HL-60/S4 (cell line): ENCODE data around the gene PSMB5.

Experiments used
- in situ Hi-C: fragments of 300-500 bp; cut with MboI; formaldehyde crosslinking; loops from 2 replicates; pipeline ENCODE4 v1.14.3; 2022; ENCODE audit warnings: low sequenced_read_pairs

Gene PSMB5

GRCh38 chr14:23034498-23035302 is at the start of gene PSMB5:
TSS of gene PSMB5 (minus strand) at chr14:23034900. CDS start at chr14:23034881, 19 bp downstream.
- in situ Hi-C loops, result no loop called here

GRCh38 chr14:23080474-23080873 is 45.8 kb upstream of the PSMB5 start:
- in situ Hi-C loops, result no loop called here

GRCh38 chr14:23079716-23080115 is 45.0 kb upstream of the PSMB5 start:
- in situ Hi-C loops, result no loop called here

GRCh38 chr14:23078692-23079116 is 44.0 kb upstream of the PSMB5 start:
- in situ Hi-C loops, result no loop called here

- in situ Hi-C loops, result no loop called here
These were observed 43.3 kb upstream of the PSMB5 start for GRCh38 chr14:23077962-23078361.

- in situ Hi-C loops, result no loop called here
These were observed 42.2 kb upstream of the PSMB5 start for GRCh38 chr14:23076785-23077408.

- in situ Hi-C loops, result no loop called here
These were observed 40.2 kb upstream of the PSMB5 start for GRCh38 chr14:23074906-23075305.

- in situ Hi-C loops, result no loop called here
These were observed 37.3 kb upstream of the PSMB5 start for GRCh38 chr14:23071921-23072539.

GRCh38 chr14:23071244-23071920 is 36.7 kb upstream of the PSMB5 start:
- in situ Hi-C loops, result no loop called here

GRCh38 chr14:23070262-23071129 is 35.8 kb upstream of the PSMB5 start:
- in situ Hi-C loops, result no loop called here

- in situ Hi-C loops, result loop anchor here (5.0 kb wide), 1 partner anchor 38 kb away; no protein-coding TSS in a partner anchor
These were observed 34.7 kb upstream of the PSMB5 start for GRCh38 chr14:23069413-23069806.

- in situ Hi-C loops, result loop anchor here (5.0 kb wide), 1 partner anchor 38 kb away; no protein-coding TSS in a partner anchor
These were observed 34.2 kb upstream of the PSMB5 start for GRCh38 chr14:23068789-23069412.

GRCh38 chr14:23067847-23068788 is 33.4 kb upstream of the PSMB5 start:
- in situ Hi-C loops, result loop anchor here (5.0 kb wide), 1 partner anchor 39 kb away; no protein-coding TSS in a partner anchor

GRCh38 chr14:23066855-23067744 is 32.4 kb upstream of the PSMB5 start:
- in situ Hi-C loops, result loop anchor here (5.0 kb wide), 1 partner anchor 40 kb away; no protein-coding TSS in a partner anchor

GRCh38 chr14:23066368-23066767 is 31.7 kb upstream of the PSMB5 start:
- in situ Hi-C loops, result loop anchor here (5.0 kb wide), 1 partner anchor 41 kb away; no protein-coding TSS in a partner anchor

GRCh38 chr14:23063601-23064000 is 28.9 kb upstream of the PSMB5 start:
- in situ Hi-C loops, result loop anchor here (5.0 kb wide), 1 partner anchor 71 kb away; no protein-coding TSS in a partner anchor

- in situ Hi-C loops, result loop anchor here (5.0 kb wide), 1 partner anchor 70 kb away; no protein-coding TSS in a partner anchor
These were observed 27.3 kb upstream of the PSMB5 start for GRCh38 chr14:23062002-23062401.
